ENCODE results near the gene SEPTIN3. TPM values are rescaled to one million over a fixed set of nuclear protein-coding genes. Genes with fewer than 3 reads are reported as not detected.

SEPTIN3 gene
- polyA plus RNA-seq, 3 donors: 0.09 to 0.79 (median 0.70) TPM

- 28 to 33% (median 33%) methylated on average over 60 to 71 of the region's 71 CpGs for WGBS, 3 donors
- no peak within 1 kb of the TSS for H3K27ac ChIP-seq (ENCODE audit: low read depth, low read length)
These were observed 29.4 kb downstream of the SEPTIN3 start, which contains the start of gene WBP2NL for GRCh38 chr22:41998361-41999261. TSS of gene WBP2NL (plus strand) at chr22:41998788. CDS start at chr22:41998819, 31 bp downstream.

GRCh38 chr22:42000466-42000865 lies 31.2 kb downstream of the SEPTIN3 start:
- 96 to 99% (median 98%) methylated on average over 8 of the region's 8 CpGs for WGBS, 3 donors
- H3K27ac ChIP-seq (ENCODE audit: low read depth, low read length): no peak overlapping the region

GRCh38 chr22:42001121-42001520 lies 31.9 kb downstream of the SEPTIN3 start:
- WGBS, 3 donors: 75 to 96% (median 91%) methylated on average over 8 of the region's 8 CpGs
- no peak overlapping the region for H3K27ac ChIP-seq (ENCODE audit: low read depth, low read length)

GRCh38 chr22:42001706-42002105 lies 32.5 kb downstream of the SEPTIN3 start:
- 94 to 98% (median 97%) methylated on average over 12 of the region's 12 CpGs for WGBS, 3 donors
- no peak overlapping the region for H3K27ac ChIP-seq (ENCODE audit: low read depth, low read length)

- no peak overlapping the region for H3K27ac ChIP-seq (ENCODE audit: low read depth, low read length)
- WGBS, 3 donors: 72 to 85% (median 82%) methylated on average over 4 of the region's 4 CpGs
These were observed 38.7 kb downstream of the SEPTIN3 start for GRCh38 chr22:42007922-42008321.

- no peak overlapping the region for H3K27ac ChIP-seq (ENCODE audit: low read depth, low read length)
- WGBS, 3 donors: 88 to 97% (median 96%) methylated on average over 7 of the region's 7 CpGs
These were observed 41.5 kb downstream of the SEPTIN3 start for GRCh38 chr22:42010778-42011177.

GRCh38 chr22:42013385-42013784 lies 44.1 kb downstream of the SEPTIN3 start:
- WGBS, 3 donors: 82 to 98% (median 94%) methylated on average over 4 of the region's 4 CpGs
- no peak overlapping the region for H3K27ac ChIP-seq (ENCODE audit: low read depth, low read length)

- no peak overlapping the region for H3K27ac ChIP-seq (ENCODE audit: low read depth, low read length)
- 69 to 82% (median 74%) methylated on average over 10 of the region's 10 CpGs for WGBS, 3 donors
These were observed 46.9 kb downstream of the SEPTIN3 start for GRCh38 chr22:42016111-42016510.

- WGBS, 3 donors: 65 to 76% (median 75%) methylated on average over 1 of the region's 1 CpG
- no peak overlapping the region for H3K27ac ChIP-seq (ENCODE audit: low read depth, low read length)
These were observed 49.0 kb downstream of the SEPTIN3 start for GRCh38 chr22:42018224-42018623.

Other genes starting within 250 kb of the SEPTIN3 start
- 1 to 10 TPM in 2 of 3 donors, under 1 TPM in 1; 0.79 to 2.9 (median 1.8) TPM for gene CCDC134, start 168.8 kb upstream of the SEPTIN3 start, polyA plus RNA-seq
- gene SREBF2, start 136.3 kb upstream of the SEPTIN3 start, polyA plus RNA-seq: 10 to 100 TPM; 20.8 to 40.6 (median 35.8) TPM
- not detected for gene SHISA8, start 54.4 kb upstream of the SEPTIN3 start, polyA plus RNA-seq
- under 1 TPM in 2 of 3 donors, not detected in 1; 0.19 to 0.38 TPM for gene TNFRSF13C, start 42.6 kb upstream of the SEPTIN3 start, polyA plus RNA-seq
- gene CENPM, start 22.3 kb upstream of the SEPTIN3 start, polyA plus RNA-seq: 1 to 10 TPM in 2 of 3 donors, under 1 TPM in 1; 0.74 to 3.1 (median 1.1) TPM
- gene WBP2NL, start 29.3 kb downstream of the SEPTIN3 start, polyA plus RNA-seq: 1 to 10 TPM in 1 of 3 donors, under 1 TPM in 2; 0.18 to 1.1 (median 0.45) TPM
- gene NAGA, start 101.4 kb downstream of the SEPTIN3 start, polyA plus RNA-seq: 10 to 100 TPM in 1 of 3 donors, 1 to 10 TPM in 2; 6.6 to 17.6 (median 7.6) TPM
- gene PHETA2, start 104.8 kb downstream of the SEPTIN3 start, polyA plus RNA-seq: 10 to 100 TPM in 2 of 3 donors, 1 to 10 TPM in 1; 7.9 to 14.5 (median 11.8) TPM
- gene SMDT1, start 110.3 kb downstream of the SEPTIN3 start, polyA plus RNA-seq: 100 to 1,000 TPM in 1 of 3 donors, 10 to 100 TPM in 2; 53.3 to 129 (median 86.4) TPM
- 10 to 100 TPM; 51.6 to 94.7 (median 94.1) TPM for gene NDUFA6, start 121.3 kb downstream of the SEPTIN3 start, polyA plus RNA-seq
- gene CYP2D6, start 161.4 kb downstream of the SEPTIN3 start, polyA plus RNA-seq: 1 to 10 TPM in 2 of 3 donors, under 1 TPM in 1; 0.85 to 1.2 (median 1.1) TPM

All from adipose tissue (tissue), 3 donors.